GM21529 (cell line): ENCODE results near the gene ZZZ3.
"Not testable (repeated sequence)": the region's sequence is repeated elsewhere in the genome, so short reads cannot be mapped to it uniquely, and the experiment has no call there.

Source experiments
- ATAC-seq: cut with Tn5 transposase; IDR thresholded peaks from one replicate; pipeline ENCODE4 v1.9.1; 2021; ENCODE audit not compliant: unreplicated experiment

The ZZZ3 gene

DNA sequence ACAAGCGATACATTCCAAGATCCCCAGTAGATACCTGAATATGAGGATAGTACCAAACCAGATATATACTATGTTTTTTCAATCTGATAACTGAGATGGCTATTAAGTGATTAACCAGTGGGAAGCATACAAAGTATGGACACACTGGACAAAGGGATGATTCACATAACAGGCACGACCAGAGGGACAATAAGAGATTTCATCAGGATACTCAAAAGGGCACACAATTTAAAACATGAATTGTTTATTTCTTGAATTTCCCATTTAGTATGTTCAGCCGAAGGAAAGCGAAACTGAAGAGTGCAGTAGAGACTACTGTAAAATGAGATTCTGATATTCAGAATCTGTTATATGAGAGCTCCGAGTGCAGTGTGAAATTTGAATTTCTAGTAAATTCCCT is 10.6 kb downstream of the ZZZ3 start:
- ATAC-seq = peak; percentile 46

GRCh38 chr1:77670330-77670729 is 12.1 kb downstream of the ZZZ3 start:
- ATAC-seq = no peak

- no peak for ATAC-seq
These were observed 13.5 kb downstream of the ZZZ3 start for GRCh38 chr1:77668924-77669449.

- ATAC-seq = no peak
These were observed 17.4 kb downstream of the ZZZ3 start for GRCh38 chr1:77664939-77665516.

DNA sequence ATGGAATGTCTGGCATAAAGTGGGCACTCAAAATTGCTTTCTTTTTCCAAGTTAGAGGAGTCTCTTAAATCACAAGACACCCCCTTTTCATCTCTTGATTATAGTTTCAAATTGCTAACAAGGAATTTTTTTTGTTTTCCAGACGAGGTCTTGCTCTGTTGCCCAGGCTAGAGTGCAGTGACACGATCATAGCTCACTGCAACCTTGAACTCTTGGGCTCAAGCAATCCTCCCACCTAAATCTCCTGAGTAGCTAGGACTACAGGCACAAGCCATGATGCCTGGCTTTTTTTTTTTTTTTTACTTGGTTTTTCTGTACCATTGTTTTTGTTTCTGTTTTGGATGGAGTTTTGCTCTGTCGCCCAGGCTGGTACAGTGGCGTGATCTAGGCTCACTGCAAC is 20.8 kb downstream of the ZZZ3 start:
- ATAC-seq = no peak

GRCh38 chr1:77659879-77660593 is 22.4 kb downstream of the ZZZ3 start:
- ATAC-seq = no peak

- no peak for ATAC-seq
These were observed 24.2 kb downstream of the ZZZ3 start for GRCh38 chr1:77658271-77658670.

DNA sequence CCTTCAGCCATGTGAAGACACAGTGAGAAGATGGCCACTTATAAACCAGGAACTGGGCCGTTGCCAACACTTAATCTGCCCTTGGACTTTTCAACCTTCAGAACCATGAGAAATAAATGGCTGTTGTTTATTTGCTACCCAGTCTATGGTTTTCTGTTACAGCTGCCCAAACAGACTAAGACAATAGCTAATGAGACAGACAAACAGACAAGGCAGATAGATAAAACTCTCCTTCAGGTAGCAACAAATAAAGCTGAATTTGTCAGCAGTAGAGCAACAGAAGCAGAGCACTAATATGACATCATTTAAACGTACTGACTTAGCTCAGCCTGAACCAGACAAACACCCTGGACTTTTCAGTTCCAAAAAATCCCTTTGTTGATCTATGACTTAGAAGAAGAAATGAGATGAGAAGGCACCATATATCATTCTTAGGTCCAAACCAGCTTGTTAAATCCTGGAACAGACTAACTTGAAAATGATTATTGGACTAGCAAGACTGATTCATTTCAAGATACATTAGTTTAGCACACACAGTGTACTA is 27.0 kb downstream of the ZZZ3 start:
- peak; percentile 47 for ATAC-seq

GRCh38 chr1:77652970-77653516 is 29.4 kb downstream of the ZZZ3 start:
- ATAC-seq = no peak

DNA sequence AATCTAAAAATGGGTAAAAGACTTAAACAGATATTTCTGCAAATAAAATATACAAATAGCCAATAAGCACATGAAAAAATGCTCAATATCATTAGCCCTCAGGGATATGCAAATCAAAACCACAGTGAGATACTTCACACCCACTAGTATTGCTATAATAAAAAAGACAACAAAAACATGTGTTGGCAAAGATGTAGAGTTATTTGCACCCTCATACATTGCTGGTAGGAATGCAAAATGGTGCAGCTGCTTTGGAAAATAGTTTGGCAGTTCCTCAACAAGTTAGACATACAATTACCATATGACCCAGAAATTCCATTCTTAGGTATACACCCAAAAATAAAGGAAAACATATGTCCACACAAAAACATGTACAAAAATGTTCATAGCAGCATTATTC is 30.2 kb downstream of the ZZZ3 start:
- no peak for ATAC-seq

GRCh38 chr1:77649127-77649526 is 33.3 kb downstream of the ZZZ3 start:
- ATAC-seq = no peak

GRCh38 chr1:77646224-77646623 is 36.2 kb downstream of the ZZZ3 start:
- ATAC-seq = not testable (repeated sequence)

- ATAC-seq = no peak
These were observed 39.0 kb downstream of the ZZZ3 start for GRCh38 chr1:77643456-77643855.

DNA sequence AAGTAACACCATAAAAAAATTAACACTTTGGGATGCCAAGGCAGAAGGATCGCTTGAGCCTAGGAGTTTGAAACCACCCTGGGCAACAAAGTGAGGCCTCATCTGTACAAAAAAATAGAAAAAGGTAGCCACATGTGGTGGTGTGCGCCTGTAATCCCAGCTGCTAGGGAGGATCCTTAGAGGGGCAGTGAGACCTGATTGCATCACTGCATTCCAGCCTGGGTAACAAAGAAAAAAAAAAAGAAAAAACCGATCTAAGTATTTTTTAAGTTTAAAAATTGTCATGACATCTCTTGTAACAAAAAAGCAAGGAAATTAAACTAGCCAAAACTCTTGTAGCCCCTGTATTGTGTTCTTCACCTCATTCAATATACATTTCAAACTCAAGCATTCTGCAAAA is 39.5 kb downstream of the ZZZ3 start:
- no peak for ATAC-seq

DNA sequence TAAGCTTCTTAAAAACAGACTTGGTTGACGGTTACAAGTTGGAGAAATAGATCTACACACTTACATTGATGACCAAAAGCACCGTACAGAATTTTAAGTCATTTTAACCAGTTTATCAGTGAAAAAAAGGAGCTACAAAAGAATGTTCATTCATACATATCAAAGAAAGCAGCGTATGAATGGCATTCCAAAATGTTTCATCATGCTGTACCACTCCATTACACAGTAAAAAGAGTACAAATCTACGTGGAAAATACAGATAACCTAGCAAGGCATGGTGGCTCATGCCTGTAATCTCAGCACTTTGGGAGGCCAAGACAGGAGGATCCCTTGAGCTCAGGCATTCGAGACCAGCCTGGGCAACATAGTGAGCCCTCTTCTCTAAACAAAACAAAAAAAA is 40.3 kb downstream of the ZZZ3 start:
- no peak for ATAC-seq

- no peak for ATAC-seq
These were observed 42.8 kb downstream of the ZZZ3 start for GRCh38 chr1:77639557-77640069.

DNA sequence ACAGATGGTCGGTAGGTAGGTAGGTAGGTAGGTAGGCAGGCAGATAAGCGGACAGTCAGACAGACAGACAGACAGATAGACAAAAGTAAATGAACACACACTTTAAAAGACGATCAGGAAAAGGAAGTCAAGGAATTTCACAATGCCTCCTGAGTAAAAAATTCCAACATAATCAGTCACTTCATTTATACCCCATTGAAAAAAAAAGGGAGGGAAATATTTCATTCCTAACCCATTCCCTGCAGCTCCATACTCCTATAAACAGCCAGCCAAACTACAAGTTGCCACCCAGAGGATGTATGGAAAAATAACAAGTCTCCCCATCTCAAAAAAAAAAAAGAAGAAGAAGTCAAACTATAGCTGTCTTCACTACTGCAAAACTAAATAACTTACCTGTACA is 43.4 kb downstream of the ZZZ3 start:
- no peak for ATAC-seq

DNA sequence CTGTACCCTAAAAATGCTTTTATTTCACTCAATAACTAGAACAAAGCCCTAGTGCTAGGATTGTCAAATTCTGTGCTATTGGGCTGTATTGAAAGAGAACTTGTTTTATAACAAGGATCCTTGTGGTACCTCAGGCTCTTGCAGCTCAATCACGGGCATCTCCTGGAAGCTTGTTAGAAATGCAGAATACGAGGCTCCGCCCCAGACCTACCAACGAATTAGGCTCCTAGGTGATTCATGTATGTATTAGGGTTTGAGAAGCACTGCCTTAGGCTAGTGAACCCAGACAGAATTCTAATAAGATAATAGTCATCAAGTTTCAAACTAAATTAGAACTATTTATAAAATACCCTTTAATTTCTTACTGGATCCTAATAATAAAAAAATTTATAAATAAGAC is 45.6 kb downstream of the ZZZ3 start:
- no peak for ATAC-seq
